OCI-LY7 (cell line): ENCODE data around the gene PCSK7. TPM values are rescaled to one million over a fixed set of nuclear protein-coding genes. Genes with fewer than 3 reads are reported as not detected.

Experiments used
- BruUV-seq: library from RNA; stranded (reverse); fragments of 400-500 nt; replicated peaks from 2 replicates; lab custom pipeline; 2021; lab: Mats Ljungman, UMichigan
- CTCF ChIA-PET: fragments of 300-600 bp; sonication (Branson Sonifier 250); formaldehyde crosslinking; loops from one replicate; lab custom pipeline; 2022; ENCODE audit warnings: antibody characterized with exemption; ENCODE audit not compliant: unreplicated experiment; lab: Charles Lee
- POLR2A ChIA-PET: fragments of 300-600 bp; sonication (Branson Sonifier 250); formaldehyde crosslinking; loops from one replicate; lab custom pipeline; 2022; ENCODE audit warnings: antibody characterized with exemption; lab: Charles Lee
- DNase-seq: peaks from one replicate; pipeline ENCODE4 v3.0.0-alpha.2; 2015; ENCODE audit warnings: low spot score
- H2AFZ ChIP-seq: fragments of 200-600 bp; sonication (generic), shearing (Covaris generic); 2 replicates; pipeline ENCODE4 v1.6.1; 2014; ENCODE audit warnings: mild to moderate bottlenecking, antibody characterized with exemption, low read length, moderate library complexity
- H3K27ac ChIP-seq: fragments of 200-600 bp; sonication (generic); 2 replicates; pipeline ENCODE4 v1.5.1; 2014; ENCODE audit warnings: mixed run types, low read depth, mild to moderate bottlenecking, moderate library complexity, low read length, inconsistent platforms; ENCODE audit not compliant: poor library complexity, severe bottlenecking
- H3K36me3 ChIP-seq: fragments of 200-600 bp; sonication (generic); 2 replicates; pipeline ENCODE4 v1.6.1; 2014; ENCODE audit warnings: mild to moderate bottlenecking, antibody characterized with exemption, low read length, moderate library complexity, mixed read lengths; ENCODE audit not compliant: insufficient read depth
- H3K4me1 ChIP-seq: fragments of 200-600 bp; sonication (generic); 2 replicates; pipeline ENCODE4 v1.5.1; 2014; ENCODE audit warnings: mild to moderate bottlenecking, low read length; ENCODE audit not compliant: insufficient read depth, poor library complexity, severe bottlenecking
- H3K4me2 ChIP-seq: fragments of 200-600 bp; sonication (generic); 2 replicates; pipeline ENCODE4 v1.6.1; 2014; ENCODE audit warnings: mild to moderate bottlenecking, low read length
- H3K4me3 ChIP-seq: fragments of 200-600 bp; sonication (generic); 2 replicates; pipeline ENCODE4 v1.5.1; 2014; ENCODE audit warnings: mild to moderate bottlenecking, low read depth, low read length; ENCODE audit not compliant: poor library complexity, severe bottlenecking
- H3K79me2 ChIP-seq: fragments of 200-600 bp; sonication (generic); 2 replicates; pipeline ENCODE4 v1.6.1; 2016; ENCODE audit warnings: low read depth, mild to moderate bottlenecking, low read length, moderate library complexity, mixed read lengths; ENCODE audit not compliant: insufficient read depth
- H3K9me2 ChIP-seq: fragments of 200-600 bp; sonication (generic); 2 replicates; pipeline ENCODE4 v1.6.1; 2016; ENCODE audit warnings: mild to moderate bottlenecking, low read length, mixed read lengths; ENCODE audit not compliant: insufficient read depth
- H3K9me3 ChIP-seq: fragments of 200-600 bp; sonication (generic); 2 replicates; pipeline ENCODE4 v1.6.1; 2014; ENCODE audit warnings: mild to moderate bottlenecking, mixed run types, low read length, mixed read lengths
- H4K20me1 ChIP-seq: fragments of 200-600 bp; sonication (generic); 2 replicates; pipeline ENCODE4 v1.6.1; 2014; ENCODE audit warnings: mild to moderate bottlenecking, antibody characterized with exemption, low read length, moderate library complexity, mixed read lengths; ENCODE audit not compliant: insufficient read depth
- EZH2phosphoT487 ChIP-seq: fragments of 200-600 bp; sonication (generic); IDR thresholded peaks from 2 replicates; pipeline ENCODE4 v1.6.1; 2018; ENCODE audit warnings: low read depth, borderline replicate concordance, mild to moderate bottlenecking, mixed run types, antibody characterized with exemption, low read length, moderate library complexity, mixed read lengths
- intact Hi-C: fragments of 100-400 bp; cut with micrococcal nuclease; formaldehyde crosslinking; loops from one replicate; pipeline ENCODE4 v1.10.0; 2022; ENCODE audit not compliant: unreplicated experiment
- total RNA-seq, 2 experiments: library from RNA; depleted of rRNA in 1 of 2; stranded (reverse); fragments of >200 nt in 1 of 2; shearing (Covaris generic) in 1 of 2; gene quantifications; 2 replicates each; pipeline ENCODE4 v1.2.3, GENCODE V29; 2014 to 2022
- TF ChIP-seq, protein P1 (sequence below): fragments of 200-600 bp; sonication (generic); conservative IDR thresholded peaks from 2 replicates; pipeline ENCODE4 v1.5.1; 2014; ENCODE audit warnings: mild to moderate bottlenecking, antibody characterized with exemption, low read length, moderate library complexity, mixed read lengths

PCSK7 gene
- total RNA-seq, 2 experiments from 2014 or later, result 44.1 to 91.2 TPM

DNA sequence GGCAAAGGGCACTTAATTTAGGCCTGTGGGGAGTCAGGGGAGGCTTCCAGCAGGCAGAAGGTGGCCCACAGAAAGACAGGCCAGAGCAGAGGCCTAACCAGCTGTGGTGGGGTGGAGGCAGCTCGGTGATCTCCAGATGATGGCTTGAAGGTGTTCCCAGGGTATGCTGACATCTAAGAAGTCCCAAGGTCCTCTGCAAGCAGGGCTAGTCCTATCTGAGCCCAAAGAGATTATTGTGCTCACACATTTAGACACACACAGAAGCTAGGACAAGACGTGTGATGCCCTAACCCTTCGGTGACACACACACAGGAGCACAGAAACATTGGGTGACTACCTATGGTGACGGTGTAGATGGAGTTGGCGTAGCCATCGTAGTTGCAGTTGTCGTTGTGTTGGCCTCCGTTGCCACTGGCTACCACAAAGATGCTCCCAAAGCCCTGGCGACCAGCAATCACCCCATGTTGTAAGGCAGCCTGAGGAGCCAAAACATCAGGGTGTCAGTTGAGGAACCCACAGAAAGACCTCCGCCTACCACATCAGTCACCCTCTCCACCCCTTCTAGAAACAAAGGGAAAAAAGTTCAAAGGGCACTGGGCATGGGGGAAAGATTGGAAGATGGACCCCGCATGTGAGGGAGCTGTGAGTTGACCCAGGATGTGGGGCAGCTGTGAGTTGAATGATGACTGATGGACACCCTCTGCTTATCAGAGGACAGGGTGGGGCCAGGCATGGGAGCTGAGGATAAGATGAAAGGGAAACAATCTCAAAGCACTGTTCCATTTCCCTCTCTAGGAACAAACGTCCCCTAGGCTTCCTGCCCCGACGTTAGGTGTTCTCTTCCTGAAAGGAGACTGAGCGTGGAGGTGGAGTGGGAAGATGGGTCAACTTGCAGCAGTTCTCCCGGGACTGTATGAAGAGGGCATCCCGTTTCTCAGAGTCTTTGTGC lies 7.9 kb downstream of the PCSK7 start:
- Histone ChIP-seq H3K4me1 (peaks cover 6% of the 10 kb centered on the region), H2AFZ (no peak overlapping the region), H3K4me3 (no peak overlapping the region), H3K4me2 (no peak overlapping the region), H3K9me2 (no peaks in the 10 kb centered on the region), H3K27ac (no peak overlapping the region), H3K9me3 (no peaks in the 10 kb centered on the region), H3K36me3 (peaks cover 91% of the 10 kb centered on the region), H4K20me1 (no peaks in the 10 kb centered on the region), H3K79me2 (no peaks in the 10 kb centered on the region)
- ChIA-PET CTCF (interaction anchor here (0.9 kb wide), 1 partner anchor 45 kb away, joined by 3 read pairs; the partner anchor contains the start of gene SIDT2), POLR2A (no interaction called here)
- intact Hi-C loops, result no loop called here
- DNase-seq, result no peak
- no peak for TF ChIP-seq EZH2phosphoT487
- TF ChIP-seq, protein P1, sequence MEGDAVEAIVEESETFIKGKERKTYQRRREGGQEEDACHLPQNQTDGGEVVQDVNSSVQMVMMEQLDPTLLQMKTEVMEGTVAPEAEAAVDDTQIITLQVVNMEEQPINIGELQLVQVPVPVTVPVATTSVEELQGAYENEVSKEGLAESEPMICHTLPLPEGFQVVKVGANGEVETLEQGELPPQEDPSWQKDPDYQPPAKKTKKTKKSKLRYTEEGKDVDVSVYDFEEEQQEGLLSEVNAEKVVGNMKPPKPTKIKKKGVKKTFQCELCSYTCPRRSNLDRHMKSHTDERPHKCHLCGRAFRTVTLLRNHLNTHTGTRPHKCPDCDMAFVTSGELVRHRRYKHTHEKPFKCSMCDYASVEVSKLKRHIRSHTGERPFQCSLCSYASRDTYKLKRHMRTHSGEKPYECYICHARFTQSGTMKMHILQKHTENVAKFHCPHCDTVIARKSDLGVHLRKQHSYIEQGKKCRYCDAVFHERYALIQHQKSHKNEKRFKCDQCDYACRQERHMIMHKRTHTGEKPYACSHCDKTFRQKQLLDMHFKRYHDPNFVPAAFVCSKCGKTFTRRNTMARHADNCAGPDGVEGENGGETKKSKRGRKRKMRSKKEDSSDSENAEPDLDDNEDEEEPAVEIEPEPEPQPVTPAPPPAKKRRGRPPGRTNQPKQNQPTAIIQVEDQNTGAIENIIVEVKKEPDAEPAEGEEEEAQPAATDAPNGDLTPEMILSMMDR, result no peak
- TSS peak; percentile 24 for BruUV-seq

DNA sequence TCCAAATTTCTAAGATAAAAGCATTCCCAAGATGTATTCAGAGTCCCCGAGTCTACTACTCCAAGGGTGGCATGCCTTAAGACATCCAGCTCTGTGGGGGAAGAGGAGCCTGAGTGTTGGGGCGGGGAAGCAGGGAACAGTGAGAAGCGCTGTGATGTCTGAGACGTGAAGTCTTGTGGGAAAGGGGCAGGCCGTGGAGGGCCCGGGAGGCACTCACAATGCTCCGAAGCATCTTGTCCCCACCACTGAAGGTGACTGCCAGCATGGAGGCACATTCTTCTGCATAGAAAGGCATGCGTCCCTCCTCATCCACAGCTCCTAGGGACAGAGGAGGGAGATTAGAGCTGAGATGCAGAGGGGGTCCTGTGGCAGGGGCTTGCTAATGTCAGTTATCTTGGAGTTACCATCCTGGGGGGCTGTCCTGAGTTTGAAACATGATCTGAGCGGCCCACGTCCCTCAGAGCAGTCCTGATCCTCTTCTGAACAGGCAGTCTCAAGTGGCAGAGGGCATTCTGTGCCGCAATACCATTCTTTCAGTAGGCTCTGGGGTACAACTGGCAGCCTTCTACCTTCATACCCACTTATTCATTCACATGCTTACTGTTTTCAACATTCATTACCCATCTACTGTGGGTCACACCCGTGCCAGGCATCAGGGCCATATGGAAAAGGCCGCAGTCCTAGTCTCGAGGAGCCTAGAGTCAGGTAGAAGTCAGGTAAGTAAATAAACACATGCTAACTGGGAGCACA lies 8.7 kb downstream of the PCSK7 start:
- Histone ChIP-seq H3K27ac (no peak overlapping the region), H3K9me2 (no peaks in the 10 kb centered on the region), H4K20me1 (no peaks in the 10 kb centered on the region), H2AFZ (no peak overlapping the region), H3K79me2 (no peaks in the 10 kb centered on the region), H3K4me1 (peaks cover 5% of the 10 kb centered on the region), H3K9me3 (no peaks in the 10 kb centered on the region), H3K4me3 (no peak overlapping the region), H3K36me3 (peaks cover 92% of the 10 kb centered on the region), H3K4me2 (no peak overlapping the region)
- CTCF ChIA-PET, result no interaction called here
- intact Hi-C loops, result no loop called here
- TF ChIP-seq, protein P1, result no peak
- no peak for TF ChIP-seq EZH2phosphoT487
- POLR2A ChIA-PET, result no interaction called here
- DNase-seq, result no peak
- BruUV-seq, result no TSS peak
